ENCODE results near the gene CDH23. TPM values are rescaled to one million over a fixed set of nuclear protein-coding genes. Genes with fewer than 3 reads are reported as not detected.

The CDH23 gene
- total and polyA plus RNA-seq, 2 of the 8 experiments (the other 6 are each of a cell fraction or from before 2014, with no cell fraction given): 1.9 to 4.9 TPM

- Histone ChIP-seq H3K4ac (replicated peaks; ENCODE audit: insufficient read length, low read depth, low read length) (no peak overlapping the region), H4K8ac (ENCODE audit: extremely low read depth, insufficient read depth, low read length) (no peak overlapping the region), H3K4me3 (ENCODE audit: extremely low read depth in 1 of 4, insufficient read depth in 2 of 4, low read depth in 3 of 4, low read length in 4 of 4) (no peak overlapping the region), H4K20me1 (replicated peaks in 1 of 2; ENCODE audit: control insufficient read depth in 1 of 2, insufficient read depth in 2 of 2, low read length in 2 of 2) (peaks cover 10 to 23% of the 10 kb centered on the region in 2 experiments), H3K27me3 (replicated peaks in 1 of 4; ENCODE audit: control insufficient read depth in 3 of 4, extremely low read depth in 1 of 4, insufficient read depth in 3 of 4, low read length in 3 of 4) (no peaks in the 10 kb centered on the region), H3K23me2 (ENCODE audit: low read depth, low read length) (no peaks in the 10 kb centered on the region), H4K91ac (replicated peaks; ENCODE audit: insufficient read length, low read length) (no peak overlapping the region), H3K79me2 (ENCODE audit: control insufficient read depth in 1 of 2, insufficient read depth in 2 of 2, low read length in 2 of 2) (peaks cover 21 to 52% of the 10 kb centered on the region in 2 experiments), H3K27ac (ENCODE audit: low read depth, low read length) (no peak overlapping the region), H3K9me3 (ENCODE audit: insufficient read depth in 2 of 2, low read depth in 1 of 2, low read length in 1 of 2) (no peaks in the 10 kb centered on the region), H3K79me1 (ENCODE audit: low read depth, low read length) (peaks cover 12% of the 10 kb centered on the region), H2AFZ (ENCODE audit: low read length) (no peak overlapping the region), H3K4me1 (replicated peaks in 1 of 4; ENCODE audit: control insufficient read depth in 3 of 4, insufficient read depth in 4 of 4, low read length in 3 of 4) (peaks cover 0 to 7% (median under 1%) of the 10 kb centered on the region in 4 experiments; a peak in 2 of 7 replicates), H2BK20ac (ENCODE audit: low read length) (no peak overlapping the region), H2AK5ac (ENCODE audit: low read depth, low read length) (no peak overlapping the region), H3K9ac (replicated peaks in 1 of 4; ENCODE audit: extremely low read depth in 1 of 4, low read depth in 3 of 4, low read length in 3 of 4) (no peak overlapping the region), H3K23ac (ENCODE audit: insufficient read length) (no peak overlapping the region), H3K4me2 (ENCODE audit: insufficient read depth in 1 of 2, low read depth in 2 of 2, low read length in 2 of 2) (no peak overlapping the region), H3K56ac (replicated peaks; ENCODE audit: insufficient read length, low read depth, low read length) (no peak overlapping the region), H2BK15ac (ENCODE audit: low read length) (no peak overlapping the region), H3K36me3 (ENCODE audit: control insufficient read depth in 2 of 4, insufficient read depth in 4 of 4, low read length in 3 of 4) (peaks cover 26 to 47% (median 41%) of the 10 kb centered on the region in 4 experiments), H2BK12ac (ENCODE audit: low read depth, low read length) (no peak overlapping the region), H2BK120ac (replicated peaks; ENCODE audit: low read depth, low read length) (no peak overlapping the region), H3K14ac (ENCODE audit: insufficient read length) (no peak overlapping the region), H3K18ac (ENCODE audit: extremely low read depth, low read length) (no peak overlapping the region), H2BK5ac (ENCODE audit: low read depth, low read length) (0 out of 2 replicates have a peak overlapping the region, but pooled peaks have one; percentile 8), H4K5ac (ENCODE audit: insufficient read length, low read depth, low read length) (no peak overlapping the region)
- FAIRE-seq (no peak), DNase-seq (ENCODE audit: low read depth in 1 of 2, low spot score in 2 of 2) (no peak)
- 90% methylated on average over 19 of the region's 19 CpGs; no CpG with 5 or more reads in 1 of the 2 experiments for WGBS, 2 experiments (ENCODE audit: extremely low coverage in 1 of 2, insufficient coverage in 1 of 2, insufficient read length in 1 of 2, insufficient replicate concordance in 2 of 2, low coverage in 1 of 2, low lambda C conversion rate in 2 of 2, missing lambda C conversion rate in 1 of 2)
- TF ChIP-seq SIX5 (IDR thresholded peaks at IDR 0.05; ENCODE audit: low read depth, low read length): no peak
- TF ChIP-seq CHD2 (IDR thresholded peaks at IDR 0.05; ENCODE audit: low read length): no peak
- no peak for TF ChIP-seq ATF2 (IDR thresholded peaks at IDR 0.05; ENCODE audit: low read length)
- POLR2A ChIA-PET (ENCODE audit: partially characterized antibody): no interaction called here
- CTCF ChIA-PET (ENCODE audit: partially characterized antibody): interaction anchor here (0.5 to 1.1 kb wide), 5 partner anchors 16 to 1315 kb away, joined by 3 to 4 read pairs (median 3); no protein-coding TSS in a partner anchor
Measured at GRCh38 chr10:71831646-71832552, 435.2 kb downstream of the CDH23 start.
